SHP77 treated with DMSO at 0.1 percent for 48 hours (cell line): ENCODE results near the gene PSMD4.

Experiments
- DNase-seq: peaks from one replicate; lab custom pipeline; 2025; lab: John Stamatoyannopoulos, UW

Gene PSMD4

GRCh38 chr1:151294742-151295462 lies 40.4 kb downstream of the PSMD4 start:
- no peak for DNase-seq

DNA sequence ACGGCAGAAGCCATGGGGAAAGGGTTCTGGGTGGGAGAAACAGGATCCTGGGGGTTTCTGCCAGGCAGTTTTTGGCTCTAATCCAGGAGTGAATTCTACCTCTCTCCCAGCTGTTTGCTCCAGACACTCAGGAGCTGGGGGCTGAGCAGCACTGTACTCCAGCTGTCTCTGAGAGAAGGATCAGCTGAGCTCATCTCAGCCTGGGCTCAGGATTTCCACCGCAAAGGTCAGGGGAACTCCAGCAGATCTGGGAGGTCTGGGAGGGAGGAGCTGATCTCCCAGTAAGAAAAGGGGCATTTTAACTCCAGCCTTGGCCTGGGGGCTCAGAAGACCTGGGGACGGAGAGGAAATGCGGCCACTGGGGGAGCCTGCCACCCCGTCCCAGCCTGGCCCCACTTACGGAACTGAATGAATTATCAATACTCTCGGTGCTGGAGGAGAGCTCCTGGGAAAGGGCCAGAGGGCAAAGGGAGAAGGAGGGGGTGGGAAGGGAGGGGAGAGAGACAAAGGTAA lies 55.3 kb downstream of the PSMD4 start:
- no peak for DNase-seq

- no peak for DNase-seq
These were observed 56.5 kb downstream of the PSMD4 start for GRCh38 chr1:151311011-151311410.

- DNase-seq = no peak
These were observed 57.2 kb downstream of the PSMD4 start for GRCh38 chr1:151311589-151312331.

- DNase-seq = no peak
These were observed 57.9 kb downstream of the PSMD4 start for GRCh38 chr1:151312411-151312810.

GRCh38 chr1:151312826-151313225 lies 58.3 kb downstream of the PSMD4 start:
- no peak for DNase-seq

- DNase-seq = no peak
These were observed 59.0 kb downstream of the PSMD4 start for GRCh38 chr1:151313501-151313900.

DNA sequence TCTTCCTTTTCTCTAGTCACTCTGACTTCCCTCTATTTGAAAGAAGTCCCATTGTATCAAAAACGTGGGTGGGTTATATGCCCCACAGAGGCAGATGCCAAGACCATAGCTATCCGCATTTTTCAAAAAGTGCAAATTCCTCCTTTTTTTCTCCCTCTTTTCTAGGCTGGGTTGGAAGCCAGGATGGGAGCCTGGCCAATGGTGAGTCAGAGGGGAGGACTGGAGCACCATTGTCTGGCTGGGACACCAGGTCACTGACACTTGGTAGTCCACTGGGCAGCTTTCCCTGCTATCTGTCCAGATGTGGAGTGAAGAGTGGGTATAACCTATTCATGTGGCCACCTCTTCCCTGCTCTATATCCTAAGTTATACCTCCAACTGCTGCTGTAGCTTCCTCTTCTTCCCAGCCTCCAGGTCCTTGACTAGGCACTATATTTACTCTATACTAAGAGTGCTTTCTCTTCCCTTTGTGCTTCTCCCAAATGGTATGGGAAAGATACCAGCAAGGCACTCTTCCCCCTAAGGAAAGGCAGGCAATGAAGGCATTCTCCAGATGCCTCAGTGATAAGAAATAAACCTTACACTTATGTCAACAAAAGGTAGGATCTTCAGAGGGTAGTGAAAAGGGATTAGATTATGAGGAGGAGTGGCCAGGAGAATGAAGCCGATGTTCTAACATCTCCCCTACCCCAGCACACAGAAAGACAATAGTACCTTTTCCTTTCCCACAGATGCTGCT lies 59.8 kb downstream of the PSMD4 start:
- DNase-seq = no peak

DNA sequence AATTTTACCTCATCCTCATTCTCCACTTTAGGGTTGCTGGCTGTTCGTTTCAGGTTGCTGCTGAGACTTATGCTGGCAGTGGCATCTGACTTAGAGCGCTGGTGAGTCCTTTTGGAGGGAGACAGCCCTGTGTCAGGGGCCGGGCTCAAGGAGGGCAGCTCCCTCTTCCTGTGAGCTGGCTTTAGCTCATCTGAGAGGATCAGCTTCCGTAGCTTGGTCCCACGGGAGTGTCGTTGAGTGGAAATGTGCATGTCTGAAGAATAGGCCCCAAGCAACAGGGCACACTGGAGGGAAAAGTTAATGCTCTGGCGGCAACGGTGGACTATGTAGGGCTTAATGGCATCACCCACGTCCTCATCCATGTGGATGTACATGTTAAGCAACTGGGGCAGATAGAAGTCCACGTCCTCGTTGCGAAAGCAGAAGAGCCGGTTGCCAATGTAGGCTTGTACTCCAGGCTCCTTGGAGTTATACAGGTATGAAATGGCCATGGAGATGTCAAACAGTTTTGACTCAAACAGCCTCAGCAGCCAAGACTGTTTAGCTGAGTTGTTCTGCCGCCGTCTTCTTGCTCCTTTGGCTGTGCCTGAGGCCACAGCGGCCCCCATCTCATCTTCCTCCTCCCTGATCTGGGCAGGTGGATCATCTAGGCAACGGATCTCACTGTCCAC lies 61.2 kb downstream of the PSMD4 start:
- DNase-seq = no peak
